Smooth muscle cell (in vitro differentiated cells): ENCODE data around the gene UPP1. TPM values are rescaled to one million over a fixed set of nuclear protein-coding genes. Genes with fewer than 3 reads are reported as not detected.

ENCODE experiments used
- DNase-seq: peaks from one replicate; lab custom pipeline; 2025; ENCODE audit not compliant: unreplicated experiment; lab: John Stamatoyannopoulos, UW
- H2AFZ ChIP-seq: fragments of 200-600 bp; sonication (generic); 2 replicates; pipeline ENCODE4 v1.6.0; 2016; ENCODE audit warnings: antibody characterized with exemption, low read depth, mild to moderate bottlenecking
- H3F3A ChIP-seq: fragments of 200-600 bp; sonication (generic); 2 replicates; pipeline ENCODE4 v1.6.0; 2017; ENCODE audit warnings: antibody characterized with exemption, low read depth
- H3K27ac ChIP-seq: fragments of 200-600 bp; sonication (generic); 2 replicates; pipeline ENCODE4 v1.5.1; 2016; ENCODE audit warnings: low read depth, mild to moderate bottlenecking
- H3K27me3 ChIP-seq: fragments of 200-600 bp; sonication (generic); 2 replicates; pipeline ENCODE4 v1.6.1; 2016; ENCODE audit warnings: low read depth, mild to moderate bottlenecking
- H3K36me3 ChIP-seq: fragments of 200-600 bp; sonication (generic); 2 replicates; pipeline ENCODE4 v1.5.1; 2016; ENCODE audit warnings: low read depth
- H3K4me1 ChIP-seq: fragments of 200-600 bp; sonication (generic); 2 replicates; pipeline ENCODE4 v1.5.1; 2016; ENCODE audit warnings: low read depth
- H3K4me2 ChIP-seq: fragments of 200-600 bp; sonication (generic); 2 replicates; pipeline ENCODE4 v1.6.0; 2016; ENCODE audit warnings: mild to moderate bottlenecking
- H3K4me3 ChIP-seq: fragments of 200-600 bp; sonication (generic); 2 replicates; pipeline ENCODE4 v1.5.1; 2016; ENCODE audit warnings: mild to moderate bottlenecking
- H3K79me2 ChIP-seq: fragments of 200-600 bp; sonication (generic); 2 replicates; pipeline ENCODE4 v1.6.0; 2016; ENCODE audit warnings: low read depth, mild to moderate bottlenecking
- H3K9ac ChIP-seq: fragments of 200-600 bp; sonication (generic); 2 replicates; pipeline ENCODE4 v1.6.0; 2016; ENCODE audit warnings: low read depth
- H3K9me3 ChIP-seq: fragments of 200-600 bp; sonication (generic); replicated peaks from 2 replicates; pipeline ENCODE4 v1.5.1; 2016; ENCODE audit warnings: low read depth
- H4K20me1 ChIP-seq: fragments of 200-600 bp; sonication (generic); 2 replicates; pipeline ENCODE4 v1.6.0; 2016; ENCODE audit warnings: low read depth
- CTCF ChIP-seq: fragments of 200-600 bp; sonication (generic); IDR thresholded peaks from 2 replicates; pipeline ENCODE4 v1.5.1; 2017; ENCODE audit warnings: borderline replicate concordance, mild to moderate bottlenecking, antibody characterized with exemption; ENCODE audit not compliant: insufficient read depth, poor library complexity, severe bottlenecking
- WGBS: methylation state at CpG from one replicate; pipeline ENCODE4 v1.1.7; 2016; ENCODE audit warnings: low lambda C conversion rate; 5-methylcytosine and 5-hydroxymethylcytosine counted together
- polyA plus RNA-seq: library from polyadenylated mRNA; unstranded; fragments of >200 nt; fragmentation: Nextera tagmentation; extraction: Ambion mirVana; gene quantifications from 2 replicates; pipeline ENCODE4 v1.2.1, GENCODE V29; 2016
- total RNA-seq: library from RNA; depleted of rRNA; stranded (reverse); fragments of >200 nt; gene quantifications from 2 replicates; pipeline ENCODE4 v1.2.3, GENCODE V29; 2014

Gene UPP1
- total and polyA plus RNA-seq, 2 experiments from 2014 or later, result 23.6 to 43.8 TPM

GRCh38 chr7:48058990-48059389 lies 30.1 kb upstream of the UPP1 start:
- Histone ChIP-seq H3K9me3 (peaks cover 4% of the 10 kb centered on the region), H4K20me1 (no peaks in the 10 kb centered on the region), H3F3A (no peaks in the 10 kb centered on the region), H3K4me1 (no peaks in the 10 kb centered on the region), H3K79me2 (no peaks in the 10 kb centered on the region), H3K9ac (no peak overlapping the region), H3K27ac (no peak overlapping the region), H3K36me3 (no peaks in the 10 kb centered on the region), H3K4me2 (no peak overlapping the region), H3K4me3 (no peak overlapping the region), H3K27me3 (no peaks in the 10 kb centered on the region), H2AFZ (no peak overlapping the region)
- no peak for DNase-seq
- whole genome bisulfite sequencing, result 95% methylated on average over 2 of the region's 2 CpGs
- TF ChIP-seq CTCF, result no peak

- Histone ChIP-seq H3K36me3 (no peaks in the 10 kb centered on the region), H4K20me1 (no peaks in the 10 kb centered on the region), H3K9me3 (peaks cover 4% of the 10 kb centered on the region), H3K4me3 (no peak overlapping the region), H3K4me2 (no peak overlapping the region), H3K4me1 (no peaks in the 10 kb centered on the region), H3K27me3 (no peaks in the 10 kb centered on the region), H3K27ac (no peak overlapping the region), H3K79me2 (no peaks in the 10 kb centered on the region), H2AFZ (no peak overlapping the region), H3K9ac (no peak overlapping the region), H3F3A (no peaks in the 10 kb centered on the region)
- TF ChIP-seq CTCF, result no peak
- DNase-seq, result no peak
- 87% methylated on average over 5 of the region's 5 CpGs for WGBS
Observed at GRCh38 chr7:48059706-48060105, 29.4 kb upstream of the UPP1 start.

GRCh38 chr7:48063985-48064384 lies 25.1 kb upstream of the UPP1 start:
- H3K27me3 ChIP-seq, result no peaks in the 10 kb centered on the region
- no peak overlapping the region for H3K4me2 ChIP-seq
- no peaks in the 10 kb centered on the region for H3F3A ChIP-seq
- H3K9ac ChIP-seq, result no peak overlapping the region
- H4K20me1 ChIP-seq, result no peaks in the 10 kb centered on the region
- DNase-seq, result no peak
- H3K79me2 ChIP-seq, result no peaks in the 10 kb centered on the region
- TF ChIP-seq CTCF, result no peak
- H3K36me3 ChIP-seq, result no peaks in the 10 kb centered on the region
- H3K27ac ChIP-seq, result no peak overlapping the region
- no peak overlapping the region for H2AFZ ChIP-seq
- no peak overlapping the region for H3K4me3 ChIP-seq
- WGBS, result 89% methylated on average over 1 of the region's 1 CpG
- peaks cover 4% of the 10 kb centered on the region for H3K9me3 ChIP-seq
- no peaks in the 10 kb centered on the region for H3K4me1 ChIP-seq

- peaks cover 4% of the 10 kb centered on the region for H3K9me3 ChIP-seq
- no peak for DNase-seq
- H3K4me1 ChIP-seq, result no peaks in the 10 kb centered on the region
- no peak for TF ChIP-seq CTCF
- no peaks in the 10 kb centered on the region for H3K79me2 ChIP-seq
- no peaks in the 10 kb centered on the region for H3F3A ChIP-seq
- no peak overlapping the region for H3K9ac ChIP-seq
- H2AFZ ChIP-seq, result no peak overlapping the region
- H3K36me3 ChIP-seq, result no peaks in the 10 kb centered on the region
- no peaks in the 10 kb centered on the region for H3K27me3 ChIP-seq
- 43% methylated on average over 2 of the region's 2 CpGs for WGBS
- no peaks in the 10 kb centered on the region for H4K20me1 ChIP-seq
- H3K27ac ChIP-seq, result no peak overlapping the region
- H3K4me2 ChIP-seq, result no peak overlapping the region
- no peak overlapping the region for H3K4me3 ChIP-seq
Observed at GRCh38 chr7:48067475-48067874, 21.6 kb upstream of the UPP1 start.
